Adrenal gland (tissue), 5 donors: ENCODE results near the gene CCDC117.

Source experiments
- CTCF ChIP-seq, 6 experiments: fragments of 450-650 bp in 4 of 6; fragments of 200-600 bp in 2 of 6; sonication (generic) in 1 of 6; IDR thresholded peaks; 1 replicate in 5 of 6; 2 replicates in 1 of 6; pipeline versions ENCODE4 v1.5.1 to v1.8.0; 2016 to 2021; ENCODE audit warnings: antibody characterized with exemption in 6 of 6, mild to moderate bottlenecking in 2 of 6, moderate library complexity in 1 of 6
- POLR2A ChIP-seq, 2 donors: fragments of 450-650 bp; IDR thresholded peaks; one replicate each; pipeline ENCODE4 v1.6.1; 2017; ENCODE audit warnings: antibody characterized with exemption in 2 of 2, mild to moderate bottlenecking in 2 of 2, moderate library complexity in 1 of 2
- donor health status: DM: no; HTN: no; CAD: no.

- TF ChIP-seq CTCF (IDR thresholded peaks at IDR 0.05) = no peak
- TF ChIP-seq POLR2A (IDR thresholded peaks at IDR 0.05) = no peak
Observed at GRCh38 chr22:28812516-28812915, 40.0 kb downstream of the CCDC117 start.
